Adrenal gland (tissue), 12 donors: ENCODE data around the gene RUVBL2. TPM values are rescaled to one million over a fixed set of nuclear protein-coding genes. Genes with fewer than 3 reads are reported as not detected.
"Not testable (repeated sequence)": the region's sequence is repeated elsewhere in the genome, so short reads cannot be mapped to it uniquely, and the experiment has no call there.

Source experiments
- DNase-seq, 7 donors: peaks; one replicate each; pipeline ENCODE4 v3.0.0-alpha.2; 2019 to 2020
- H3K27ac ChIP-seq, 5 donors: fragments of 200-600 bp; sonication (generic) in 4 of 5; 1 replicate in 3 of 5; 2 replicates in 2 of 5; pipeline versions ENCODE4 v1.5.1 to v1.8.0; 2016 to 2020; ENCODE audit warnings: mild to moderate bottlenecking in 1 of 5
- H3K27me3 ChIP-seq: fragments of 200-600 bp; 2 replicates; pipeline ENCODE4 v1.8.0; 2021
- H3K36me3 ChIP-seq, 2 donors: fragments of 200-600 bp; replicated peaks in 1 of 2; 1 replicate in 1 of 2; 2 replicates in 1 of 2; pipeline versions ENCODE4 v1.5.1 to v1.8.0; 2018 to 2022
- H3K4me1 ChIP-seq, 2 donors: fragments of 200-600 bp; replicated peaks in 1 of 2; 1 replicate in 1 of 2; 2 replicates in 1 of 2; pipeline versions ENCODE4 v1.5.1 to v1.8.0; 2018 to 2021
- H3K4me3 ChIP-seq, 4 donors: fragments of 200-600 bp; sonication (generic) in 3 of 4; one replicate each; pipeline ENCODE4 v1.5.1; 2016 to 2018
- H3K9me3 ChIP-seq, 3 donors: fragments of 200-600 bp; sonication (generic) in 1 of 3; replicated peaks in 1 of 3; 1 replicate in 2 of 3; 2 replicates in 1 of 3; pipeline versions ENCODE4 v1.5.1 to v1.8.0; 2016 to 2021
- POLR2A ChIP-seq, 2 donors: fragments of 450-650 bp; IDR thresholded peaks; one replicate each; pipeline ENCODE4 v1.6.1; 2017; ENCODE audit warnings: antibody characterized with exemption in 2 of 2, mild to moderate bottlenecking in 2 of 2, moderate library complexity in 1 of 2
- WGBS, 4 donors: extraction: QIAGEN DNeasy Blood & Tissue Kit in 2 of 4; methylation state at CpG; one replicate each; pipeline versions ENCODE4 v1.1.5 to v1.1.7; 2013 to 2017; 5-methylcytosine and 5-hydroxymethylcytosine counted together
- intact Hi-C, 2 donors: fragments of 100-400 bp; cut with DNase I; formaldehyde crosslinking; loops; one replicate each; pipeline versions ENCODE4 v1.14.1 to v1.15.0; 2022 to 2023
- polyA plus RNA-seq, 3 donors: library from polyadenylated mRNA; stranded (reverse); fragments of 200-250 nt in 2 of 3; fragments of 350-450 nt in 1 of 3; fragmentation: Illumina TruSeq in 1 of 3; extraction: RNeasy Lipid Tissue Mini Kit (QIAGEN cat#74804) in 1 of 3; gene quantifications; one replicate each; pipeline ENCODE4 v1.2.3, GENCODE V29; 2013 to 2014
- total RNA-seq, 9 donors: library from RNA; depleted of rRNA in 4 of 9; stranded (reverse); fragments of >200 nt in 4 of 9; fragments of 120-200 nt in 1 of 9; fragmentation: NEBNext Ultra II Directional in 1 of 9; extraction: Animal tissue kit (Norgen Biotek cat#: 25700) in 1 of 9; gene quantifications; one replicate each; pipeline versions ENCODE4 v1.1.0 to v1.2.4, GENCODE V29; 2013 to 2023
- TF ChIP-seq, protein P1 (sequence below), 6 experiments: fragments of 450-650 bp in 4 of 6; fragments of 200-600 bp in 2 of 6; sonication (generic) in 1 of 6; IDR thresholded peaks; 1 replicate in 5 of 6; 2 replicates in 1 of 6; pipeline versions ENCODE4 v1.5.1 to v1.8.0; 2016 to 2021; ENCODE audit warnings: antibody characterized with exemption in 6 of 6, mild to moderate bottlenecking in 2 of 6, moderate library complexity in 1 of 6
- donor health status: healthy with polysubstance abuse.
- donor health status: Bipolar disorder and iron deficiency.
- donor health status: DM: yes; HTN: yes; CAD: no.
- donor health status: DM: no; HTN: no; CAD: no.
- donor health status: DM: no; HTN: no; CAD: no.
- donor health status: DM: yes; HTN: yes; CAD: no.

The RUVBL2 gene
- total and polyA plus RNA-seq, 12 donors = 41.3 to 143 (median 75.6) TPM

DNA sequence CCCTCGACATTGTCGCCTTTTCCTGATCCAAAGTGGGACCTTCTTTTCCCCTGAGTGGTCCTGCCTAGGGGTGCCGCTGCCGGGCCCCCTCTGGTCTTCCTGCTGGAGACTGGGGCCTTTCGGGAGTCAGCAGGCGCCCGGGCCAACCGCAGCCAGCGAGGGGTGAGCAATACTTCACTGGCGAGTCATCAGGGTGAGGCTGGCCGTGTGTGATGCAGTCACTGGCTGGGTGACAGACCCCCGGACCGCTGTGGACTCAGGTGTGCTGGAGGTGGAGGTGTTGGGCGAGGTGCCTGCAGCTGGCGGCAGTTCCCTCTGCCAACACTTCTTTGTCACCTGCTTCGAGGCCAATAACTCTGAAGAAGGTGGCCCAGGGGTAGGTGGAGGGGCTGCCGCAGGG is 48.5 kb downstream of the RUVBL2 start:
- Histone ChIP-seq H3K36me3 (no peaks in the 10 kb centered on the region), H3K4me3 (no peak overlapping the region), H3K9me3 (no peaks in the 10 kb centered on the region), H3K27me3 (no peaks in the 10 kb centered on the region), H3K4me1 (no peaks in the 10 kb centered on the region), H3K27ac (no peak overlapping the region)
- DNase-seq = no peak
- 74 to 84% (median 77%) methylated on average over 15 to 17 of the region's 17 CpGs for WGBS, 4 donors
- intact Hi-C loops = no loop called here
- TF ChIP-seq POLR2A (IDR thresholded peaks at IDR 0.05) = no peak
- TF ChIP-seq, protein P1, sequence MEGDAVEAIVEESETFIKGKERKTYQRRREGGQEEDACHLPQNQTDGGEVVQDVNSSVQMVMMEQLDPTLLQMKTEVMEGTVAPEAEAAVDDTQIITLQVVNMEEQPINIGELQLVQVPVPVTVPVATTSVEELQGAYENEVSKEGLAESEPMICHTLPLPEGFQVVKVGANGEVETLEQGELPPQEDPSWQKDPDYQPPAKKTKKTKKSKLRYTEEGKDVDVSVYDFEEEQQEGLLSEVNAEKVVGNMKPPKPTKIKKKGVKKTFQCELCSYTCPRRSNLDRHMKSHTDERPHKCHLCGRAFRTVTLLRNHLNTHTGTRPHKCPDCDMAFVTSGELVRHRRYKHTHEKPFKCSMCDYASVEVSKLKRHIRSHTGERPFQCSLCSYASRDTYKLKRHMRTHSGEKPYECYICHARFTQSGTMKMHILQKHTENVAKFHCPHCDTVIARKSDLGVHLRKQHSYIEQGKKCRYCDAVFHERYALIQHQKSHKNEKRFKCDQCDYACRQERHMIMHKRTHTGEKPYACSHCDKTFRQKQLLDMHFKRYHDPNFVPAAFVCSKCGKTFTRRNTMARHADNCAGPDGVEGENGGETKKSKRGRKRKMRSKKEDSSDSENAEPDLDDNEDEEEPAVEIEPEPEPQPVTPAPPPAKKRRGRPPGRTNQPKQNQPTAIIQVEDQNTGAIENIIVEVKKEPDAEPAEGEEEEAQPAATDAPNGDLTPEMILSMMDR (IDR thresholded peaks at IDR 0.05) = no peak

DNA sequence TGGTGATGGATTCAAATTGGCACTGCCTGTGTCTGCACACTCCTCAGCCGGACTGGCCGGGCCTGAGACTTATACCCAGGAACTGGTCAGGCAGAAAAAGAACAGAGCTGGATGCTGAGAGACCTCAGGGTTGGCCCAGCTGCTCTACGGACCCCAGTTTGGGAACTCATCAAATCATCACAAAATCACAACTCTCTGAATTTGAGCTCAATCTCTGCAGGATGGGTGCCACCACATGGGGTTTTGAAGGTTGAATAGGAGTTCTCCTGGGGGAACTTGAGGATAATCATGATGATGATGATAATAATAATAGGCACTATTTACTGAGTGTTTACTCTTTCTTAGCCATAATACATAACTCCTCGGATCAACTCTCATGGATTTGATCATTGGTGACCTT is 49.0 kb downstream of the RUVBL2 start:
- H3K27ac ChIP-seq, intact Hi-C loops, H3K4me3 ChIP-seq, H3K9me3 ChIP-seq, DNase-seq, H3K27me3 ChIP-seq, H3K4me1 ChIP-seq, H3K36me3 ChIP-seq: not testable (repeated sequence)
- 68 to 91% (median 78%) methylated on average over 2 to 3 of the region's 4 CpGs for WGBS, 4 donors

DNA sequence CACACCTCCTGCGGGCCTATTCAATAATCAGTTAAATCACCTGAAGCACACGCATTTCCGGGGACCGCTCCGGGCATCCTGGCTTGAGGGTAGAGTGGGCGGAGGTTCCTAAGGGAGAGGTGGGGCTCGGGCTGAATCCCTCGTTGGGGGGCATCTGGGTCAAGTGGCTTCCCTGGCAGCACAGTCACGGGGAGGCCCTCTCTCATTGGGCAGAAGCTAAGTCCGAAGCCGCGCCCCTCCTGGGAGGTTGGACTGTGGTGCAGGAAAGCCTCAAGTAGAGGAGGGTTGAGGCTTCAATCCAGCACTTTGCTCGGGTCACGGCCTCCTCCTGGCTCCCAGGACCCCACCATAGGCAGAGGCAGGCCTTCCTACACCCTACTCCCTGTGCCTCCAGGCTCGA is 49.9 kb downstream of the RUVBL2 start, which contains the start of gene CGB5:
Gene CGB5 (plus strand): TSS at position 301 of the 400 bp plus-strand sequence. CDS start 362 bp downstream, outside the sequence.
- H3K27ac ChIP-seq, H3K27me3 ChIP-seq, H3K4me3 ChIP-seq, intact Hi-C loops, DNase-seq, H3K9me3 ChIP-seq, H3K36me3 ChIP-seq, H3K4me1 ChIP-seq: not testable (repeated sequence)
- 60 to 86% (median 78%) methylated on average over 6 to 14 of the region's 15 CpGs for WGBS, 4 donors

DNA sequence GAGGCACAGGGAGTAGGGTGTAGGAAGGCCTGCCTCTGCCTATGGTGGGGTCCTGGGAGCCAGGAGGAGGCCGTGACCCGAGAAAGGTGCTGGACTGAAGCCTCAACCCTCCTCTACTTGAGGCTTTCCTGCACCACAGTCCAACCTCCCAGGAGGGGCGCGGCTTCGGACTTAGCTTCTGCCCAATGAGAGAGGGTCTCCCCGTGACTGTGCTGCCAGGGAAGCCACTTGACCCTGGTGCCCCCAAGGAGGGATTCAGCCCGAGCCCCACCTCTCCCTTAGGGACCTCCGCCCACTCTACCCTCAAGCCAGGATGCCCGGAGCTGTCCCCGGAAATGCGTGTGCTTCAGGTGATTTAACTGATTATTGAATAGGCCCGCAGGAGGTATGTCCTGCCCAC is 55.3 kb downstream of the RUVBL2 start, which contains the start of gene CGB8:
Gene CGB8 (minus strand): TSS at position 101 of the 400 bp plus-strand sequence. CDS start 372 bp downstream, outside the sequence.
- 80 to 100% (median 85%) methylated on average over 3 to 10 of the region's 12 CpGs for WGBS, 4 donors
- H3K36me3 ChIP-seq, H3K4me1 ChIP-seq, intact Hi-C loops, DNase-seq, H3K9me3 ChIP-seq, H3K4me3 ChIP-seq, H3K27ac ChIP-seq, H3K27me3 ChIP-seq: not testable (repeated sequence)

DNA sequence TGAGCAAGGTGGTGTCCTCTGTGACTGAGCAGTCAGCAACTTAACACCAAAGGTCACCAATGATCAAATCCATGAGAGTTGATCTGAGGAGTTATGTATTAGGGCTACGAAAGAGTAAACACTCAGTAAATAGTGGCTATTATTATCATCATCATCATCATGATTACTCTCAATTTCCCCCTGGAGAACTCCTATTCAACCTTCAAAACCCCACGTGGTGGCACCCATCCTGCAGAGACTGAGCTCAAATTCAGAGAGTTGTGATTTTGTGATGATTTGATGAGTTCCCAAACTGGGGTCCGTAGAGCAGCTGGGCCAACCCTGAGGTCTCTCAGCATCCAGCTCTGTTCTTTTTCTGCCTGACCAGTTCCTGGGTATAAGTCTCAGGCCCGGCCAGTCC is 56.1 kb downstream of the RUVBL2 start:
- H3K4me3 ChIP-seq, H3K9me3 ChIP-seq, H3K4me1 ChIP-seq, H3K27me3 ChIP-seq, DNase-seq, H3K36me3 ChIP-seq, H3K27ac ChIP-seq, intact Hi-C loops: not testable (repeated sequence)
- 66 to 80% (median 79%) methylated on average over 2 to 3 of the region's 4 CpGs for WGBS, 4 donors

DNA sequence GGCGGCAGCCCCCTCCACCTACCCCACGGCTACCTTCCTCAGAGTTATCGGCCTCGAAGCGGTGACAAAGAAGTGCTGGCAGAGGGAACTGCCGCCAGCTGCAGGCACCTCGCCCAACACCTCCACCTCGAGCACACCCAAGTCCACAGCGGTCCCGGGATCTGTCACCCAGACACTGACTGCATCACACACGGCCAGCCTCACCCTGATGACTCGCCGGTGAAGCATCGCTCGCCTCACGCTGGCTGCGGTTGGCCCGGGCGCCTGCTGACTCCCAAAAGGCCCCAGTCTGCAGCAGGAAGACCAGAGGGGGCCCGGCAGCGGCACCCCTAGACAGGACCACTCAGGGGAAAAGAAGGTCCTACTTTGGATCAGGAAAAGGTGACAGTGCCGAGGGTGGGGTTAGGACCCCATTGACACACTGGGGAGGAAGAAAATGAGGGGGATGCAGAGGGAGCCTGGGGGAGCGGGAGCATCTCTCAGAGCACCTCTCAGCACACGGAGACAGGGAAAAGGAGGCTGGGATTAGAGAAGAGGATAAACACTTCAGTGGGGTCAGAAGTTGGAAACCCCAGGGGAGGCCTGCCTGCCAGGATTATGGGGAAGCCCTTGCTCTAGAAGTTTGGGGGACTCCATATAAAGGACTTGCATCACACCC is 56.8 kb downstream of the RUVBL2 start:
- H3K4me3 ChIP-seq, intact Hi-C loops, H3K9me3 ChIP-seq, H3K27me3 ChIP-seq, H3K36me3 ChIP-seq, H3K4me1 ChIP-seq, DNase-seq, H3K27ac ChIP-seq: not testable (repeated sequence)
- WGBS, 4 donors = 72 to 81% (median 77%) methylated on average over 11 to 24 of the region's 24 CpGs
